ENCODE measurements around the gene ANKRD10.

The ANKRD10 gene

GRCh38 chr13:110945928-110946570, 31.2 kb upstream of the ANKRD10 start:
- TF ChIP-seq ZBTB7A (IDR thresholded peaks at IDR 0.05; ENCODE audit: low read depth) (no peak), REST (IDR thresholded peaks at IDR 0.05; ENCODE audit: low read depth) (no peak), TEAD4 (IDR thresholded peaks at IDR 0.05) (no peak), RAD21 (IDR thresholded peaks at IDR 0.05; ENCODE audit: low read depth) (no peak), TCF12 (IDR thresholded peaks at IDR 0.05; ENCODE audit: low read depth) (no peak), EGR1 (IDR thresholded peaks at IDR 0.05) (no peak), FOXM1 (IDR thresholded peaks at IDR 0.05; ENCODE audit: borderline replicate concordance, low read depth) (no peak), CREB1 (IDR thresholded peaks at IDR 0.05; ENCODE audit: low read depth) (no peak), NFIC (IDR thresholded peaks at IDR 0.05) (no peak), USF1 (IDR thresholded peaks at IDR 0.05) (no peak), CEBPB (IDR thresholded peaks at IDR 0.05) (no peak)

GRCh38 chr13:110944968-110945927, 30.4 kb upstream of the ANKRD10 start:
- TF ChIP-seq EP300 (IDR thresholded peaks at IDR 0.05; ENCODE audit: borderline replicate concordance), result no peak
- no peak for TF ChIP-seq RAD21 (IDR thresholded peaks at IDR 0.05; ENCODE audit: low read depth)
- no peak for TF ChIP-seq YY1 (IDR thresholded peaks at IDR 0.05; ENCODE audit: low read depth)
- no peak for TF ChIP-seq ZBTB7A (IDR thresholded peaks at IDR 0.05; ENCODE audit: low read depth)
- no peak for TF ChIP-seq TAF1 (IDR thresholded peaks at IDR 0.05; ENCODE audit: low read depth)
- no peak for TF ChIP-seq MAX (IDR thresholded peaks at IDR 0.05)

GRCh38 chr13:110944121-110944967, 29.5 kb upstream of the ANKRD10 start:
- 0 out of 2 replicates have a peak, but pooled peaks have one; percentile 41 for TF ChIP-seq CEBPB (IDR thresholded peaks at IDR 0.05)
- TF ChIP-seq RAD21 (IDR thresholded peaks at IDR 0.05; ENCODE audit: low read depth), result peak; percentile 90
- TF ChIP-seq TAF1 (IDR thresholded peaks at IDR 0.05; ENCODE audit: low read depth), result no peak
- no peak for TF ChIP-seq ZBTB7A (IDR thresholded peaks at IDR 0.05; ENCODE audit: low read depth)

- TF ChIP-seq NFIC (IDR thresholded peaks at IDR 0.05) (no peak), ZBTB7A (IDR thresholded peaks at IDR 0.05; ENCODE audit: low read depth) (no peak), EP300 (IDR thresholded peaks at IDR 0.05; ENCODE audit: borderline replicate concordance) (no peak), TCF12 (IDR thresholded peaks at IDR 0.05; ENCODE audit: low read depth) (no peak), MAX (IDR thresholded peaks at IDR 0.05) (no peak), EGR1 (IDR thresholded peaks at IDR 0.05) (no peak), TAF1 (IDR thresholded peaks at IDR 0.05; ENCODE audit: low read depth) (no peak), TEAD4 (IDR thresholded peaks at IDR 0.05) (no peak), FOXM1 (IDR thresholded peaks at IDR 0.05; ENCODE audit: borderline replicate concordance, low read depth) (no peak), RAD21 (IDR thresholded peaks at IDR 0.05; ENCODE audit: low read depth) (no peak), CREB1 (IDR thresholded peaks at IDR 0.05; ENCODE audit: low read depth) (no peak), REST (IDR thresholded peaks at IDR 0.05; ENCODE audit: low read depth) (no peak), YY1 (IDR thresholded peaks at IDR 0.05; ENCODE audit: low read depth) (no peak), CEBPB (IDR thresholded peaks at IDR 0.05) (no peak), USF1 (IDR thresholded peaks at IDR 0.05) (no peak)
Observed at GRCh38 chr13:110942248-110942981, 27.5 kb upstream of the ANKRD10 start.
